Liver (tissue), 9 donors: ENCODE measurements around the gene FAM53B. TPM values are rescaled to one million over a fixed set of nuclear protein-coding genes. Genes with fewer than 3 reads are reported as not detected.

Experiments used
- DNase-seq: peaks from one replicate; pipeline ENCODE4 v3.0.0-alpha.2; 2017; ENCODE audit warnings: low spot score
- H3K27ac ChIP-seq, 2 donors: one replicate each; pipeline ENCODE4 v1.7.0; 2013; ENCODE audit warnings: inconsistent platforms in 2 of 2, low read length in 2 of 2, control low read depth in 1 of 2, low read depth in 1 of 2, mild to moderate bottlenecking in 1 of 2
- H3K27me3 ChIP-seq, 4 donors: one replicate each; pipeline versions ENCODE4 v1.6.1 to v1.7.0; 2013; ENCODE audit warnings: low read length in 3 of 4, inconsistent platforms in 1 of 4, mild to moderate bottlenecking in 1 of 4, moderate library complexity in 1 of 4; ENCODE audit not compliant: control insufficient read depth in 4 of 4, insufficient read depth in 4 of 4
- H3K36me3 ChIP-seq, 4 donors: one replicate each; pipeline versions ENCODE4 v1.6.1 to v1.7.0; 2013; ENCODE audit warnings: low read length in 3 of 4, mild to moderate bottlenecking in 3 of 4, low read depth in 1 of 4, moderate library complexity in 1 of 4; ENCODE audit not compliant: control insufficient read depth in 4 of 4, insufficient read depth in 3 of 4
- H3K4me1 ChIP-seq, 4 donors: one replicate each; pipeline versions ENCODE4 v1.6.1 to v1.7.0; 2013; ENCODE audit warnings: low read length in 3 of 4, mild to moderate bottlenecking in 3 of 4, moderate library complexity in 1 of 4; ENCODE audit not compliant: control insufficient read depth in 4 of 4, insufficient read depth in 4 of 4
- H3K4me3 ChIP-seq, 3 donors: one replicate each; pipeline versions ENCODE4 v1.6.1 to v1.7.0; 2013; ENCODE audit warnings: low read length in 3 of 3, control low read depth in 1 of 3, low read depth in 1 of 3, mild to moderate bottlenecking in 1 of 3
- H3K9ac ChIP-seq, 2 donors: one replicate each; pipeline ENCODE4 v1.7.0; 2013; ENCODE audit warnings: low read length in 2 of 2, mild to moderate bottlenecking in 2 of 2, moderate library complexity in 2 of 2, control low read depth in 1 of 2, low read depth in 1 of 2
- H3K9me3 ChIP-seq, 4 donors: one replicate each; pipeline versions ENCODE4 v1.6.1 to v1.7.0; 2013; ENCODE audit warnings: low read length in 3 of 4; ENCODE audit not compliant: control insufficient read depth in 4 of 4
- ATF3 ChIP-seq: IDR thresholded peaks from 2 replicates; pipeline ENCODE4 v1.6.1; 2016; ENCODE audit warnings: antibody characterized with exemption
- CTCF ChIP-seq: fragments of 150-350 bp; IDR thresholded peaks from 2 replicates; pipeline ENCODE4 v1.5.1; 2017; ENCODE audit warnings: improper control_type of control experiment, low read depth, low read length; ENCODE audit not compliant: missing input control
- EGR1 ChIP-seq, 2 donors: IDR thresholded peaks; 2 replicates each; pipeline ENCODE4 v1.6.1; 2016 to 2018; ENCODE audit warnings: antibody characterized with exemption in 2 of 2, low read depth in 2 of 2
- FOXA1 ChIP-seq: IDR thresholded peaks from 2 replicates; pipeline ENCODE4 v1.6.1; 2016; ENCODE audit warnings: antibody characterized with exemption
- FOXA2 ChIP-seq: IDR thresholded peaks from 2 replicates; pipeline ENCODE4 v1.6.1; 2016; ENCODE audit warnings: antibody characterized with exemption
- GABPA ChIP-seq, 2 donors: IDR thresholded peaks in 1 of 2; conservative IDR thresholded peaks in 1 of 2; 2 replicates each; pipeline ENCODE4 v1.6.1; 2016; ENCODE audit warnings: antibody characterized with exemption in 2 of 2, mild to moderate bottlenecking in 1 of 2, moderate library complexity in 1 of 2
- HNF4A ChIP-seq, 2 donors: conservative IDR thresholded peaks; 2 replicates each; pipeline ENCODE4 v1.6.1; 2016; ENCODE audit warnings: antibody characterized with exemption in 2 of 2, mild to moderate bottlenecking in 2 of 2
- HNF4G ChIP-seq: IDR thresholded peaks from 2 replicates; pipeline ENCODE4 v1.6.1; 2016; ENCODE audit warnings: antibody characterized with exemption
- JUND ChIP-seq, 2 donors: IDR thresholded peaks; 2 replicates each; pipeline ENCODE4 v1.6.1; 2016; ENCODE audit warnings: antibody characterized with exemption in 2 of 2
- MAX ChIP-seq: IDR thresholded peaks from 2 replicates; pipeline ENCODE4 v1.6.1; 2016; ENCODE audit warnings: antibody characterized with exemption
- NR2F2 ChIP-seq: IDR thresholded peaks from 2 replicates; pipeline ENCODE4 v1.6.1; 2016; ENCODE audit warnings: antibody characterized with exemption
- RAD21 ChIP-seq, 2 donors: IDR thresholded peaks; 2 replicates each; pipeline ENCODE4 v1.6.1; 2016; ENCODE audit warnings: antibody characterized with exemption in 2 of 2, mild to moderate bottlenecking in 2 of 2
- REST ChIP-seq: IDR thresholded peaks from 2 replicates; pipeline ENCODE4 v1.6.1; 2016; ENCODE audit warnings: antibody characterized with exemption, mild to moderate bottlenecking
- RXRA ChIP-seq, 2 donors: IDR thresholded peaks; 2 replicates each; pipeline ENCODE4 v1.6.1; 2017 to 2018; ENCODE audit warnings: antibody characterized with exemption in 2 of 2, mild to moderate bottlenecking in 1 of 2
- SP1 ChIP-seq: IDR thresholded peaks from 2 replicates; pipeline ENCODE4 v1.6.1; 2018; ENCODE audit warnings: antibody characterized with exemption, mild to moderate bottlenecking
- TAF1 ChIP-seq: conservative IDR thresholded peaks from 2 replicates; pipeline ENCODE4 v1.6.1; 2016; ENCODE audit warnings: antibody characterized with exemption, mild to moderate bottlenecking
- YY1 ChIP-seq: IDR thresholded peaks from 2 replicates; pipeline ENCODE4 v1.6.1; 2016; ENCODE audit warnings: antibody characterized with exemption, mild to moderate bottlenecking
- ZBTB33 ChIP-seq: IDR thresholded peaks from 2 replicates; pipeline ENCODE4 v1.6.1; 2016; ENCODE audit warnings: antibody characterized with exemption
- WGBS: extraction: QIAGEN DNeasy Blood & Tissue Kit; methylation state at CpG from one replicate; pipeline ENCODE4 v1.1.7; 2013; 5-methylcytosine and 5-hydroxymethylcytosine counted together
- polyA plus RNA-seq, 2 donors: library from polyadenylated mRNA; stranded (reverse) in 1 of 2; unstranded in 1 of 2; fragments of 200-250 nt in 1 of 2; fragments of >200 nt in 1 of 2; fragmentation: Nextera tagmentation in 1 of 2; extraction: Ambion mirVana in 1 of 2; gene quantifications; one replicate each; pipeline versions ENCODE4 v1.2.1 to v1.2.3, GENCODE V29; 2013 to 2015
- total RNA-seq, 2 donors: library from RNA; depleted of rRNA; stranded (reverse); fragments of >200 nt; gene quantifications; one replicate each; pipeline ENCODE4 v1.2.3, GENCODE V29; 2014
- donor health status: healthy.
- donor health status: healthy.
- donor health status: healthy.
- donor health status: healthy.
- donor health status: healthy.

Gene FAM53B
- total and polyA plus RNA-seq, 4 donors: 1.1 to 24.0 (median 6.3) TPM

- 96% methylated on average over 12 of the region's 12 CpGs for WGBS
- no peaks in the 10 kb centered on the region for H3K27me3 ChIP-seq
- H3K9me3 ChIP-seq: no peaks in the 10 kb centered on the region
- H3K4me3 ChIP-seq: no peak overlapping the region
- no peak for TF ChIP-seq EGR1 (IDR thresholded peaks at IDR 0.05; ENCODE audit: low read depth in 2 of 2)
- TF ChIP-seq SP1: no peak
- no peak for TF ChIP-seq RXRA (IDR thresholded peaks at IDR 0.05)
- no peak for TF ChIP-seq NR2F2
- no peak for TF ChIP-seq TAF1
- no peak for TF ChIP-seq HNF4A (conservative IDR thresholded peaks at IDR 0.05)
- TF ChIP-seq MAX: no peak
- no peak for TF ChIP-seq CTCF
- TF ChIP-seq REST: no peak
- no peak for TF ChIP-seq ATF3
- TF ChIP-seq FOXA2: no peak
- TF ChIP-seq HNF4G: no peak
- TF ChIP-seq RAD21 (IDR thresholded peaks at IDR 0.05): no peak
- TF ChIP-seq YY1: no peak
- no peak for TF ChIP-seq ZBTB33
- no peak for TF ChIP-seq GABPA (IDR thresholded peaks at IDR 0.05 in 1 of 2, conservative IDR thresholded peaks at IDR 0.05 in 1 of 2)
- no peak for TF ChIP-seq FOXA1
- TF ChIP-seq JUND (IDR thresholded peaks at IDR 0.05): no peak
- no peak overlapping the region for H3K27ac ChIP-seq
- no peak for DNase-seq
- no peak overlapping the region for H3K9ac ChIP-seq
- no peaks in the 10 kb centered on the region for H3K36me3 ChIP-seq
- no peaks in the 10 kb centered on the region for H3K4me1 ChIP-seq
Measured at GRCh38 chr10:124658591-124659242, 85.5 kb downstream of the FAM53B start.
